Activated CD4-positive, alpha-beta T cell treated with anti-CD3 and anti-CD28 coated beads, Interleukin-2, amount 10 ng/mL, durations not matched to agents 24 days and 14 days (primary cell): ENCODE data around the gene SAMHD1. TPM values are rescaled to one million over a fixed set of nuclear protein-coding genes. Genes with fewer than 3 reads are reported as not detected.
A peak's percentile ranks its signal among the peaks of the same experiment; 100 is the strongest.
"Not testable (repeated sequence)": the region's sequence is repeated elsewhere in the genome, so short reads cannot be mapped to it uniquely, and the experiment has no call there.

ENCODE experiments used
- DNase-seq: peaks from one replicate; pipeline ENCODE4 v3.0.0; 2022
- H3K27ac Mint-ChIP-seq: one replicate; pipeline ENCODE4 v1.8.0; 2022; ENCODE audit warnings: mild to moderate bottlenecking, mixed read lengths
- H3K27me3 Mint-ChIP-seq: one replicate; pipeline ENCODE4 v1.8.0; 2022; ENCODE audit warnings: mixed read lengths
- H3K36me3 Mint-ChIP-seq: one replicate; pipeline ENCODE4 v1.8.0; 2022; ENCODE audit warnings: low read depth, mild to moderate bottlenecking, mixed read lengths
- H3K4me1 Mint-ChIP-seq: one replicate; pipeline ENCODE4 v1.8.0; 2021; ENCODE audit warnings: mixed read lengths
- H3K4me3 Mint-ChIP-seq: one replicate; pipeline ENCODE4 v1.8.0; 2022; ENCODE audit warnings: mild to moderate bottlenecking, moderate library complexity, mixed read lengths
- H3K9me3 Mint-ChIP-seq: one replicate; pipeline ENCODE4 v1.8.0; 2021; ENCODE audit warnings: mixed read lengths
- intact Hi-C: fragments of 100-400 bp; cut with micrococcal nuclease; formaldehyde crosslinking; loops from one replicate; pipeline ENCODE4 v1.15.1; 2023
- total RNA-seq: library from RNA; stranded (reverse); gene quantifications from 2 replicates; pipeline ENCODE4 v1.2.3, GENCODE V29; 2022

Gene SAMHD1
- total RNA-seq, 1 donor from 2014 or later: 51.6 TPM

GRCh38 chr20:36855241-36855657 is 96.3 kb downstream of the SAMHD1 start:
- Mint-ChIP-seq H3K27ac (no peak overlapping the region), H3K9me3 (no peaks in the 10 kb centered on the region), H3K36me3 (no peaks in the 10 kb centered on the region), H3K4me1 (peaks cover 18% of the 10 kb centered on the region), H3K4me3 (no peak overlapping the region), H3K27me3 (no peaks in the 10 kb centered on the region)
- intact Hi-C loops: loop anchor here (10.0 kb wide), 1 partner anchor 50 kb away; no protein-coding TSS in a partner anchor
- no peak for DNase-seq

GRCh38 chr20:36854348-36855240 is 96.9 kb downstream of the SAMHD1 start:
- H3K27ac Mint-ChIP-seq: no peak overlapping the region
- H3K27me3 Mint-ChIP-seq: no peaks in the 10 kb centered on the region
- no peaks in the 10 kb centered on the region for H3K9me3 Mint-ChIP-seq
- intact Hi-C loops: loop anchor here (10.0 kb wide), 1 partner anchor 50 kb away; no protein-coding TSS in a partner anchor
- H3K4me3 Mint-ChIP-seq: no peak overlapping the region
- peaks cover 18% of the 10 kb centered on the region for H3K4me1 Mint-ChIP-seq
- no peak for DNase-seq
- H3K36me3 Mint-ChIP-seq: no peaks in the 10 kb centered on the region

- H3K9me3 Mint-ChIP-seq: no peaks in the 10 kb centered on the region
- H3K4me3 Mint-ChIP-seq: no peak overlapping the region
- H3K4me1 Mint-ChIP-seq: peaks cover 13% of the 10 kb centered on the region
- no peaks in the 10 kb centered on the region for H3K36me3 Mint-ChIP-seq
- no peak overlapping the region for H3K27ac Mint-ChIP-seq
- H3K27me3 Mint-ChIP-seq: no peaks in the 10 kb centered on the region
- intact Hi-C loops: loop anchor here (10.0 kb wide), 1 partner anchor 47 kb away; no protein-coding TSS in a partner anchor
- no peak for DNase-seq
Observed at GRCh38 chr20:36852187-36852586, 99.3 kb downstream of the SAMHD1 start.

GRCh38 chr20:36851490-36851889 is 100.0 kb downstream of the SAMHD1 start:
- Mint-ChIP-seq H3K36me3 (no peaks in the 10 kb centered on the region), H3K9me3 (no peaks in the 10 kb centered on the region), H3K27me3 (no peaks in the 10 kb centered on the region), H3K27ac (no peak overlapping the region), H3K4me1 (peaks cover 6% of the 10 kb centered on the region), H3K4me3 (no peak overlapping the region)
- intact Hi-C loops: loop anchor here (10.0 kb wide), 1 partner anchor 47 kb away; no protein-coding TSS in a partner anchor
- DNase-seq: no peak

GRCh38 chr20:36850759-36851158 is 100.7 kb downstream of the SAMHD1 start:
- H3K36me3 Mint-ChIP-seq: no peaks in the 10 kb centered on the region

GRCh38 chr20:36849333-36850065 is 102.0 kb downstream of the SAMHD1 start:
- no peak for DNase-seq
- H3K4me1 Mint-ChIP-seq: no peaks in the 10 kb centered on the region
- H3K27me3 Mint-ChIP-seq: no peaks in the 10 kb centered on the region
- no peaks in the 10 kb centered on the region for H3K9me3 Mint-ChIP-seq
- intact Hi-C loops: loop anchor here (10.0 kb wide), 1 partner anchor 45 kb away; no protein-coding TSS in a partner anchor
- no peaks in the 10 kb centered on the region for H3K36me3 Mint-ChIP-seq
- no peak overlapping the region for H3K4me3 Mint-ChIP-seq
- H3K27ac Mint-ChIP-seq: no peak overlapping the region

More at GRCh38 chr20:36850759-36851158, 100.7 kb downstream of the SAMHD1 start:
- intact Hi-C loops: loop anchor here (10.0 kb wide), 1 partner anchor 46 kb away; no protein-coding TSS in a partner anchor
- no peaks in the 10 kb centered on the region for H3K4me1 Mint-ChIP-seq
- no peak overlapping the region for H3K4me3 Mint-ChIP-seq
- DNase-seq: no peak
- no peak overlapping the region for H3K27ac Mint-ChIP-seq
- no peaks in the 10 kb centered on the region for H3K9me3 Mint-ChIP-seq
- H3K27me3 Mint-ChIP-seq: no peaks in the 10 kb centered on the region

GRCh38 chr20:36848677-36849076 is 102.8 kb downstream of the SAMHD1 start:
- Mint-ChIP-seq H3K36me3 (no peaks in the 10 kb centered on the region), H3K4me3 (no peak overlapping the region), H3K27me3 (no peaks in the 10 kb centered on the region), H3K9me3 (no peaks in the 10 kb centered on the region), H3K4me1 (peaks cover 1% of the 10 kb centered on the region), H3K27ac (no peak overlapping the region)
- no peak for DNase-seq
- intact Hi-C loops: no loop called here

GRCh38 chr20:36848078-36848660 is 103.3 kb downstream of the SAMHD1 start:
- Mint-ChIP-seq H3K27me3 (no peaks in the 10 kb centered on the region), H3K27ac (no peak overlapping the region), H3K36me3 (no peaks in the 10 kb centered on the region), H3K9me3 (no peaks in the 10 kb centered on the region), H3K4me1 (peaks cover 6% of the 10 kb centered on the region), H3K4me3 (no peak overlapping the region)
- DNase-seq: no peak
- intact Hi-C loops: no loop called here

- no peak overlapping the region for H3K4me3 Mint-ChIP-seq
- no peaks in the 10 kb centered on the region for H3K9me3 Mint-ChIP-seq
- peaks cover 8% of the 10 kb centered on the region for H3K4me1 Mint-ChIP-seq
- no peak for DNase-seq
- H3K36me3 Mint-ChIP-seq: no peaks in the 10 kb centered on the region
- intact Hi-C loops: no loop called here
- no peak overlapping the region for H3K27ac Mint-ChIP-seq
- H3K27me3 Mint-ChIP-seq: no peaks in the 10 kb centered on the region
Observed at GRCh38 chr20:36847710-36848040, 103.8 kb downstream of the SAMHD1 start.

- Mint-ChIP-seq H3K36me3 (no peaks in the 10 kb centered on the region), H3K27me3 (no peaks in the 10 kb centered on the region), H3K27ac (no peak overlapping the region), H3K9me3 (no peaks in the 10 kb centered on the region), H3K4me3 (no peak overlapping the region), H3K4me1 (peaks cover 11% of the 10 kb centered on the region)
- intact Hi-C loops: no loop called here
- no peak for DNase-seq
Observed at GRCh38 chr20:36847009-36847709, 104.3 kb downstream of the SAMHD1 start.

GRCh38 chr20:36845288-36845971 is 106.1 kb downstream of the SAMHD1 start:
- Mint-ChIP-seq H3K27ac (no peak overlapping the region), H3K27me3 (no peaks in the 10 kb centered on the region), H3K4me3 (no peak overlapping the region), H3K4me1 (peaks cover 17% of the 10 kb centered on the region), H3K9me3 (no peaks in the 10 kb centered on the region), H3K36me3 (no peaks in the 10 kb centered on the region)
- intact Hi-C loops: no loop called here
- DNase-seq: no peak

- H3K9me3 Mint-ChIP-seq, H3K27me3 Mint-ChIP-seq, DNase-seq, H3K36me3 Mint-ChIP-seq, intact Hi-C loops: not testable (repeated sequence)
- H3K4me3 Mint-ChIP-seq: peak overlapping the region; percentile 25
- H3K27ac Mint-ChIP-seq: peak overlapping the region; percentile 77
- peaks cover 25% of the 10 kb centered on the region for H3K4me1 Mint-ChIP-seq
Observed at GRCh38 chr20:36841030-36841429, 110.5 kb downstream of the SAMHD1 start.
